Activated CD8-positive, alpha-beta memory T cell treated with anti-CD3 and anti-CD28 coated beads for 1 hour (primary cell): ENCODE measurements around the gene WDR20.
"Not testable (repeated sequence)": the region's sequence is repeated elsewhere in the genome, so short reads cannot be mapped to it uniquely, and the experiment has no call there.

ENCODE experiments used
- DNase-seq, 2 donors: peaks; one replicate each; pipeline ENCODE4 v3.0.0-alpha.2; 2020; ENCODE audit warnings: low read depth in 1 of 2; ENCODE audit errors: extremely low read depth in 1 of 2

WDR20 gene

GRCh38 chr14:102164965-102165364, 25.3 kb downstream of the WDR20 start:
- no peak for DNase-seq

GRCh38 chr14:102170061-102170460, 30.4 kb downstream of the WDR20 start:
- DNase-seq = no peak

GRCh38 chr14:102171173-102172020, 31.7 kb downstream of the WDR20 start:
- no peak for DNase-seq

- not testable (repeated sequence) for DNase-seq
Measured at GRCh38 chr14:102172021-102172272, 32.2 kb downstream of the WDR20 start.

GRCh38 chr14:102172721-102173120, 33.0 kb downstream of the WDR20 start:
- DNase-seq = not testable (repeated sequence)

DNA sequence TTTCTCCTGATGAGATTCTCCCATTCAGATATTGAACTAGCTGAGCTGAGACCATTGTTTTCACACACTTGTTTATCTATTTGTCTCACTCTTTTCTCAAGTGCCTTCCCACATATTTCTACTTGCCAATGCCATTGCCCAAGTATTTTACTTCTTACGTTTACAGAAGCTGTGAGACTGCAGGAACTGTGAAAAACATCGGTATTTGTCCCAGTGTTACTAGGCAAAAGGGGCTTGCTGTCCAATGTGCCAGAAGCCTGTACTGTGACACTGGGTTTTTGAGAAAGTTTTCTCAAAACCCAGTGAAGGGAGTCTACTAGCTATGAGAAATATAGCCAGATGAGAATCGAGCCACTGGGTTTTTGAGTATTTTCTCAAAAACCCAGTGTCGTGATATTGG, 37.5 kb downstream of the WDR20 start:
- DNase-seq = no peak

GRCh38 chr14:102178806-102179205, 39.1 kb downstream of the WDR20 start:
- DNase-seq = no peak

DNA sequence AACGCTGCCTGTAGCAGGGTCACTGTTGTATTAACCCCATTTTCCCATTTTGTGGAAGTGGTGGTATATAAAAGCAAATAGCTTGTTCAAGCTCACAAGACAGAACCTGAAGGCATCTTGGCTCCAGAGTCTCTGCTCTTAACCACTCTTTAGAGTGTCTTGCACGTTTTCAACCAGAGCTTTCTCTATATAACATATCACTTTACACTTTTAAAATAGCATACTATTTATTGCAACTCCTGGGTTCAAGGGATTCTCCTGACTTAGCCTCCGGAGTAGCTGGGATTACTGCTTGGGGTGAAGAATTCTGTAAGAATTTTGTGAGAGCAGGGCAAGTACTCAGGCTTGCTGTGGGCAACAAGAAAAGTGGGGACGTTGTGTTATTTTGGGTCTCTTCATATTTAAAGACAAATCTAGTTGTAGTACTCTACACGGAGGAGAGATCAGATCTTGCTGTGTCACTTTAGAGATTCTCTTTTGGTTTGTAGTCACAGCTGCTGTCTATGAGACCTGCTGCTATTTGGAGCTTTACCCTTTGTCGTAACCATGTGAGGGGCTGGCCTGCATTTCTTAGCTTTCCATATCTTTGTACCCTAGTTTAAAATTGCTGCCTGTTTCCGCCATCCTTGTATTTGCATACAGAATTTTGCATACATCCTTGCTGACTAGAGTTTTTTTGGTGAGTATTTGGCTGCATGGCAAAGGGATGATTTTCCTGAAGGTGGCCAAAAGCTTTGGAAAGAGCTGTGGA, 40.7 kb downstream of the WDR20 start:
- DNase-seq = no peak

DNA sequence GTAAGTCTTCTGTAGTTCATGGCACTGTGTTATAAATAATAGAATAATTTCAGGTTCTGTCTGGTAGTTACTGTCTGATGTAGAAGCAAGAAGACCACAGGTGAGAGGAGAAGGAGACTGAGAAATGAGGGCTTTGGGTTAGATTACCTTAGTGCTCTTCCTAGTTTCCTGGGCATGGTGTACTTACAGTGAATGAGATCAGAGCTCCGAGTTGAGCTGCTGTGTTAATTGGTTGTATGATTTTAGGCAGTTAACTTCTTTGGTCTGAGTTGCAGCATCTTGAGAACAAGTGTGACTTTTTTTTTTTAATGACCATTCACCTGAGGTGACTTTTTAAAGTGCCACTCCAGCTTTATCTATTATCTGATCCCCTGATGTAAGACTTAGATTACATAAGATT, 41.5 kb downstream of the WDR20 start:
- DNase-seq = no peak

GRCh38 chr14:102182190-102182589, 42.5 kb downstream of the WDR20 start:
- no peak for DNase-seq

GRCh38 chr14:102182936-102183619, 43.4 kb downstream of the WDR20 start:
- no peak for DNase-seq

DNA sequence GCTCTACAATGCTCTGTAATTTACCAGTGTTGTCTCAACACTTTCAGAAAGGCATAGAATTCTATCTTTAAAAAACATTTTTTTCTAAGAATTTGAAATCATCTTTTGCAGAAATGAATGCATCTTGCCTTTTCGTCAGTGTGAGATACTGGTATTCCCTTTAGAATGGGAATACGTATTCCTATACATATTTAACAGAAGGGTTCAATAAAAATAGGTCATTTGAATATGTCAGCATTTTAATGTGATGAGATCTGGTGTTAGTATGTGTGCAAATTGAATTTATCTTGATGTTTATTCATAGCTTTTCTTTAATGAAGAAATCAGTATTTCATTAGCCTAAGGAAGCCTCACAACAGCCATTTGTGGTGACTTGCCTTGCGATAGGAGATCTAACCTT, 44.2 kb downstream of the WDR20 start:
- DNase-seq = no peak

- DNase-seq = no peak
Measured at GRCh38 chr14:102184316-102185035, 44.8 kb downstream of the WDR20 start.

DNA sequence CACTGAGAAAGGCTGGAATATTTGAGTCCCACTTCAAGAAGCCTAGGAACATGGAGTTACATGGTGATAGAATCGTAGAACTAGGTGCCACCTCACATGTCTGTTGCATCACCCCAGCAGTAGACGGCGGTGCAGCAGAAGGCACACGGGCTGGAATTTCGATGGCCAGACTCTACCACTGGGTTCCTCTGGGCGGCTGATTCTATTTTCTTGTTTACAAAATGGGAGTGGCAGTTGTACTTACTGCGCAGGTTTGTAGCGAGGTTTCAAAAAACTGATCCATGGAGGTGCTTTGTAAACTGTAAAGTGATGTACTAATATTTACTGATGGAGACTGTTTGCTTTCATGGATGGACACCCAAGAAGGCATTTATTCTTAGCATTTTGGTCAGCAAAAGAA, 45.7 kb downstream of the WDR20 start:
- DNase-seq = no peak

DNA sequence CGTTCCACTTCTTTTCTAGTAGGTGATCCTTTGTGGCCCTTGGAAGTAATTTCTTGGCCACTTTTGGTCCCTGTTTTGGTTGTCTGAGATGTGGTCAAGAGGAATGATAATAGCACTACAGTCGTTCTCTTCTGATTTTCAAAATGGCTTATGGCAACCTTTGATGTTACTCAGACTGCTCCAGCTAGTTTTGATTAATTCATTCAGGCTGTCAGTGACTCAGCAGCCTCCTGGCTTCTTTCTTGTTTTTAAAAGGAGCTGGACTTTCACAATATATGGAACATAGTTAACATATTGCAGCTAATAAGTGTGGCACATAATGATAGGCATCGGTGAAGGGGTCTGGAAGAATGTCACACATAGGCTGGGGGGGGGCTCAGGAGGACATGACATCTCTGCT, 47.3 kb downstream of the WDR20 start:
- DNase-seq = no peak

DNA sequence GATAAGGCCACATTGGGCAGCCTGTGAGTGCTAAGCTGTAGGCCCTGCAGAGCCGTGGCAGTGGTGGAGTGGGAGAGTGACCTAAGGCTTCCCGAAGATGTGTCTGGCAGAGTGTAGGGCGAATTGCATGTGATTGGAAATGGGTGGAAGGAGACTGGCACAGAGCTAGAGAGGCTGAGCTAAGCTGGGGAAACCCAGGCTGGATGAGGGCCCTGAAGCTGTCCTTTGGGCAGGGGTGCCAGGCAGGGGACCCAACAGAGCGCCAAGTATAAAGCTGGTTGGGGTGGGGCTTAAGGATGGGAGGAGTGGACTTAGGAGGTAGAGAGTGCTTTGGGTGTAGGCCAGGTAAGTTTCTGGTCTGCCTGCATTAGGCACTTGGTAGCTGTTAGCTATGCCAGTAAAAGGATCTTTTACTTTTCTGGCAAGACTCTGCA, 47.9 kb downstream of the WDR20 start:
- no peak for DNase-seq

GRCh38 chr14:102188187-102188586, 48.5 kb downstream of the WDR20 start:
- DNase-seq = no peak

DNA sequence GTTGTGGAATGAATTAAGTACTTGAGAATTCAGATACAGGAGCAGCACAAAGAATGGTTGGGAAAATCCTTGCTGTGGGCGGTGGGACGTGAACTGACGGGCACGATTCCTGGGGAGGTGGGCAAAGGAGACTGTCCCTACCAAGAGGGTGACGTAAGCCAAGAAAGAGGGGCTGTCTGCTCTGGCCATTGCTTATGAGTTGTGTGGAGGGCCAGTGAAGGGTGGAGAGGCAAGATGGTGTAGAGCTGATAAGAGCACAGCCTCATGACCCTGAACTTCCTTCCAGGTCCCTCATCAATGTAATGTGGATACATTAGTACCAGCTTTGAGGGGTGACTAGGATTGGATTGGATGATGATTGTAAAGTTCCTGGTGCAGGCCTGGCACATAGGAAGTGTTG, 50.2 kb downstream of the WDR20 start:
- no peak for DNase-seq

DNA sequence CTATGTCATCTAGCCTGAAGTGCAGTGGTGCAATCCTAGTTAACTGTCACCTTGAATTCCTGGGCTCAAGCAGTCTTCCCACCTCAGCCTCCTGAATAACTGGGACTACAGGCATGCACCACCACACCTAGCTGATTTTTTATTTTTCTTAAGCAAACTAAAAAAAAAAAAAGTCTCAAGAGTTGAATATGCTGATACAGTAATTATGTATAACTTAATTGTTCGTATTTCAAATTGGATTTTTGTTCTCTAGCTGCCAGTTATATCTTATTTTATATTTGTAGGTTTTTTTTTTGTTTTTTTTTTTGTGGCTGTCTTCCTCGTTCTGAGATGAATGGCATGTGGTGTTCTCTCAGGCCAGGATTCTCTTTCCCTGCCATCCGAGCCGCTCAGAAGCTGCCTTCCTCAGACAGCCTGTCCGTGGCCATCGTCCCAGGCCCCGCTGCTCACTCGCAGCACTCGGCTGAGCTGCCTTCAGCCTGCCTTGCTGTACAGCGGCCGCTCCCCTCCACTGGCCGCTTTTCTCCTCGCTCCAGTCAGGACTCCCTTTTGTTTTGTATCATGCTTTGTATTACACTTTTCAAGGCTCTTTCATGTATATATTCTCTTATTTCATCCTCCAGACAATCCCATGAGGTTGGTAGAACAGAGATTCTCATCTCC, 53.3 kb downstream of the WDR20 start:
- no peak for DNase-seq

- DNase-seq = no peak
Measured at GRCh38 chr14:102194856-102195255, 55.2 kb downstream of the WDR20 start.

DNA sequence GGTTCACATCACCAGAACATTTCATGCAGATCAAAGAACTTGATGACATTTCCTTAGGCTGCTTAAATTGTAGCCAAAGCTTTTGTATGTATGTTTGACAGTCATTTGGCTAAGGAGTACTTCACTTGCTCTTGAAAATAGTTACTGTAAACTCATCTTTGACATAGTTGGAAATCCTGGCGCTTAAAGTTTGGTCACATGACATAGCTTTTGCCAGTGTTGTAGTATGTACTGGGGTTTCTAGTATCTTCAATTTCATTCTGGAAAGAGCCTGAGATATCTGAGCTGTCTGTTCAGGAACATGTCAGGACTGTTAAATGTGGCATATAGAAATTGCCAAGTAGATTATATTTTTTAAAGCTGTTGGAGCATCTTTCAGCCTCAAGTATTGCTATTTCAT, 55.7 kb downstream of the WDR20 start:
- no peak for DNase-seq
